Ovary (tissue), 9 donors: ENCODE data around the gene TMCC2. TPM values are rescaled to one million over a fixed set of nuclear protein-coding genes. Genes with fewer than 3 reads are reported as not detected.

Source experiments
- DNase-seq, 5 donors: peaks; one replicate each; pipeline ENCODE4 v3.0.0-alpha.2; 2019 to 2020
- H3K27ac ChIP-seq, 2 donors: fragments of 200-600 bp; one replicate each; pipeline versions ENCODE4 v1.5.1 to v1.8.0; 2019 to 2022
- H3K27me3 ChIP-seq: fragments of 200-600 bp; one replicate; pipeline ENCODE4 v1.8.0; 2022
- H3K36me3 ChIP-seq: fragments of 200-600 bp; sonication (generic); one replicate; pipeline ENCODE4 v1.5.1; 2019
- H3K4me1 ChIP-seq: one replicate; pipeline ENCODE4 v1.8.1; 2013; ENCODE audit warnings: mild to moderate bottlenecking, moderate library complexity; ENCODE audit not compliant: insufficient read depth
- H3K4me3 ChIP-seq: fragments of 200-600 bp; sonication (generic); one replicate; pipeline ENCODE4 v1.5.1; 2017
- H3K9me3 ChIP-seq, 2 donors: fragments of 200-600 bp in 1 of 2; sonication (generic) in 1 of 2; one replicate each; pipeline versions ENCODE4 v1.5.1 to v1.8.1; 2013 to 2019; ENCODE audit warnings: mild to moderate bottlenecking in 1 of 2, moderate library complexity in 1 of 2
- EP300 ChIP-seq: sonication (generic); formaldehyde crosslinking; IDR thresholded peaks from one replicate; pipeline ENCODE4 v1.6.1; 2017; ENCODE audit warnings: antibody characterized with exemption
- POLR2A ChIP-seq: fragments of 450-650 bp; IDR thresholded peaks from one replicate; pipeline ENCODE4 v1.6.1; 2017; ENCODE audit warnings: antibody characterized with exemption, mild to moderate bottlenecking, moderate library complexity
- WGBS, 3 donors: extraction: QIAGEN DNeasy Blood & Tissue Kit in 1 of 3; methylation state at CpG; one replicate each; pipeline versions ENCODE4 v1.1.5 to v1.1.7; 2013 to 2017; 5-methylcytosine and 5-hydroxymethylcytosine counted together
- intact Hi-C, 4 donors: fragments of 100-400 bp; cut with DNase I; formaldehyde crosslinking; loops; one replicate each; pipeline versions ENCODE4 v1.11.0 to v1.15.1; 2022 to 2023
- polyA plus RNA-seq, 2 donors: library from polyadenylated mRNA; stranded (reverse); fragments of 200-250 nt in 1 of 2; fragments of 350-450 nt in 1 of 2; fragmentation: Illumina TruSeq in 1 of 2; extraction: RNeasy Lipid Tissue Mini Kit (QIAGEN cat#74804) in 1 of 2; gene quantifications; one replicate each; pipeline ENCODE4 v1.2.3, GENCODE V29; 2013 to 2014
- total RNA-seq, 7 donors: library from RNA; depleted of rRNA in 2 of 7; stranded (reverse); fragments of >200 nt in 2 of 7; fragmentation: NEBNext Ultra II Directional in 3 of 7; extraction: Animal tissue kit (Norgen Biotek cat#: 25700) in 3 of 7; gene quantifications; one replicate each; pipeline versions ENCODE4 v1.1.0 to v1.2.4, GENCODE V29; 2016 to 2023
- TF ChIP-seq, protein P1 (sequence below), 3 donors: fragments of 450-650 bp in 2 of 3; fragments of 200-600 bp in 1 of 3; IDR thresholded peaks; one replicate each; pipeline versions ENCODE4 v1.5.1 to v1.8.0; 2016 to 2022; ENCODE audit warnings: antibody characterized with exemption in 3 of 3, mild to moderate bottlenecking in 1 of 3
- donor health status: DM: no; HTN: no; CAD: no; lungs with moderate emphysema.
- donor health status: DM: no; HTN: no; CAD: no.
- donor health status: Bipolar disorder and iron deficiency.
- donor health status: DM: yes; HTN: yes; CAD: no.
- donor health status: DM: no; HTN: no; CAD: no.
- donor health status: DM: yes; HTN: yes; CAD: no.

Gene TMCC2
- total and polyA plus RNA-seq, 9 donors = 2.3 to 11.0 (median 7.8) TPM

DNA sequence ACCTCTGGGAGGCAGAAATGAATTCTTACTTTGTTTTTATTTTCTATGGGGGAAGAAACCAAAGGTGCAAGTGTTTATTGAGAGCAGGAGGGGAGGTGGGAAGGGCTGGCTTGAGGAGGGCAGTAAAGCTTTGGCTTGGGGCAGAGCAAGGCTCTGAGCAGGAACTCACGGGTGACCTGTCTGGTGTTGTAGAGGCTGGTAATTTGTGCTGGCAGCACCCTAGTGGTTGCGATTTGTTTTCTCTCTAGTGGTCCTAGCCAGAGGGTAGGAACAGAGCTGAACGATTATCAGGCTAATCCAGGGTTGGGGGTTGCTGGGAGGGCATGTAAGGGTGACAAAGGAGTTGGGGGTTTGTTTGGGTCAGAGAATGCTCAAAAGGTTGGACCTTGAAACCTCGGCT is 16.6 kb downstream of the TMCC2 start:
- Histone ChIP-seq H3K36me3 (no peaks in the 10 kb centered on the region), H3K27me3 (no peaks in the 10 kb centered on the region), H3K9me3 (no peaks in the 10 kb centered on the region), H3K4me1 (peaks cover 35% of the 10 kb centered on the region), H3K27ac (no peak overlapping the region), H3K4me3 (no peak overlapping the region)
- peak in 2 of 5 donors; percentile 4 to 9 for DNase-seq
- intact Hi-C loops = no loop called here
- 86 to 90% (median 89%) methylated on average over 4 of the region's 4 CpGs for WGBS, 3 donors
- TF ChIP-seq, protein P1, sequence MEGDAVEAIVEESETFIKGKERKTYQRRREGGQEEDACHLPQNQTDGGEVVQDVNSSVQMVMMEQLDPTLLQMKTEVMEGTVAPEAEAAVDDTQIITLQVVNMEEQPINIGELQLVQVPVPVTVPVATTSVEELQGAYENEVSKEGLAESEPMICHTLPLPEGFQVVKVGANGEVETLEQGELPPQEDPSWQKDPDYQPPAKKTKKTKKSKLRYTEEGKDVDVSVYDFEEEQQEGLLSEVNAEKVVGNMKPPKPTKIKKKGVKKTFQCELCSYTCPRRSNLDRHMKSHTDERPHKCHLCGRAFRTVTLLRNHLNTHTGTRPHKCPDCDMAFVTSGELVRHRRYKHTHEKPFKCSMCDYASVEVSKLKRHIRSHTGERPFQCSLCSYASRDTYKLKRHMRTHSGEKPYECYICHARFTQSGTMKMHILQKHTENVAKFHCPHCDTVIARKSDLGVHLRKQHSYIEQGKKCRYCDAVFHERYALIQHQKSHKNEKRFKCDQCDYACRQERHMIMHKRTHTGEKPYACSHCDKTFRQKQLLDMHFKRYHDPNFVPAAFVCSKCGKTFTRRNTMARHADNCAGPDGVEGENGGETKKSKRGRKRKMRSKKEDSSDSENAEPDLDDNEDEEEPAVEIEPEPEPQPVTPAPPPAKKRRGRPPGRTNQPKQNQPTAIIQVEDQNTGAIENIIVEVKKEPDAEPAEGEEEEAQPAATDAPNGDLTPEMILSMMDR (IDR thresholded peaks at IDR 0.05) = no peak
- no peak for TF ChIP-seq POLR2A

DNA sequence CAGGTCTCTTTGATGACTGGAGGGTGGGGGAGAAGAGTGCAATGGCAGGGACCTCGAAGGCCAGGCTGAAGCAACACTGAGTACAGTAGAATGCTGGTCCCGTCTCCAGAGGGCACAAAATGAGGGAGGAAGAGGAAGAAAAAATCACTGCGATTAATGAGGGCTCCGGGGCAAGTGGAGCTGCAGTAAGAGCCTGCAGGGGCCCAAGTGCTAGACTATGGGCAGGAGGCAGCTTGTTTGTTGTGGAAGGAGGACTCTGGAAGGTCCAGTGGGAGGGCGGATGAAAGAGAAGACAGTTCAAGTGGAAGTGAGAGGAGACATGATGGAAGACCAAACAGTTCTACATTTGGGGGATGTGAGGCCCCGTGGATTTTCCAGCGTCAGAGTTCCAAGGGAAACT is 17.4 kb downstream of the TMCC2 start:
- no peak overlapping the region for H3K4me3 ChIP-seq
- no peak overlapping the region for H3K27ac ChIP-seq
- intact Hi-C loops = no loop called here
- H3K9me3 ChIP-seq = no peaks in the 10 kb centered on the region
- H3K36me3 ChIP-seq = no peaks in the 10 kb centered on the region
- no peaks in the 10 kb centered on the region for H3K27me3 ChIP-seq
- peaks cover 41% of the 10 kb centered on the region for H3K4me1 ChIP-seq
- TF ChIP-seq POLR2A (no peak), EP300 (no peak)
- TF ChIP-seq, protein P1 (IDR thresholded peaks at IDR 0.05) = no peak
- WGBS, 3 donors = 91 to 95% (median 94%) methylated on average over 7 of the region's 7 CpGs
- DNase-seq = peak in 2 of 5 donors; percentile 12 to 24

GRCh38 chr1:205246351-205247119 is 18.8 kb downstream of the TMCC2 start:
- Histone ChIP-seq H3K27me3 (no peaks in the 10 kb centered on the region), H3K27ac (peak overlapping the region; percentile 30 to 68), H3K9me3 (no peaks in the 10 kb centered on the region), H3K4me1 (peaks cover 48% of the 10 kb centered on the region), H3K36me3 (no peaks in the 10 kb centered on the region), H3K4me3 (no peak overlapping the region)
- TF ChIP-seq POLR2A (no peak), EP300 (no peak)
- TF ChIP-seq, protein P1 (IDR thresholded peaks at IDR 0.05) = no peak
- 59 to 71% (median 68%) methylated on average over 10 of the region's 10 CpGs for WGBS, 3 donors
- intact Hi-C loops = no loop called here
- DNase-seq = peak in 2 of 5 donors; percentile 6 to 21

DNA sequence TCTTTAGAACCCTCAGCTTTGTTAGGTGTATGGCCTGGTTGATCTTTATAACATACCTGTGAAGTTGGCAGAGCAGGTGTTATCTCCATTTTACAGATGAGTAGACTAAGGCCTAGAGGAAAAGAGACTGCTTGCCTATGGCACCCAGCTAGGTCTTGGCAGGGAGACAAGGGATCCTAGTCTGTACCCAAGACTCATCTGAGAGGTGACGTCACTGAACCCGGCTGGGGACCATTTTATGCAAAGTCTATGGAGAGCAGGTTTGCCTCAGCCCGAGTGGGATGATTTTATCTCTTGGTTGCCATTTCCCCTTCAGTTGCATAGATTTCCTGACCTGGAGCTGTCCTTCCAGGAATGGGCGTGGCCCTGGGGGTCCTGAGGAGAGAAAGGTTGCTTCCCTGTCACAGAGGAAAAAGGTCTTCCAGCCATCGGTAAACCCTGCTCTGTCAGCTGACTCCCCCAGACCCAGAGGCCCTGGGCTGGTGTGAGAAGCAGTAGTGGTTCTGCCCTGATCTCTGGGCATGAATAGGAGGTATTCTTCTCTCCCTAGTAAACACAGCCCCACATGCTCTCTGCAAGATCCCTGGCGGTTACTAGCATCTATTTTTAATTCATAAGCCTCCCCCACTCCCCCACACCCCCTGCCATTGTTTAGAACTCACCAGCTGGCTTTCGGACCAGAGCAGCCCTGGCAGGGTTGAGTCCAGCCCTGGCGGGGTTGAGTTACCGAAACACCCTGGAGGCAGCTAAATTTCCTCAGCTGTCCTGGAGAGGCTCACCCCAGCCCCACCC is 19.6 kb downstream of the TMCC2 start:
- H3K4me3 ChIP-seq = no peak overlapping the region
- peaks cover 50% of the 10 kb centered on the region for H3K4me1 ChIP-seq
- peak; percentile 65 to 79 (median 69) for DNase-seq
- H3K27me3 ChIP-seq = no peaks in the 10 kb centered on the region
- intact Hi-C loops = no loop called here
- TF ChIP-seq POLR2A (no peak), EP300 (no peak)
- TF ChIP-seq, protein P1 (IDR thresholded peaks at IDR 0.05) = no peak
- no peaks in the 10 kb centered on the region for H3K9me3 ChIP-seq
- 25 to 30% (median 26%) methylated on average over 9 of the region's 9 CpGs for WGBS, 3 donors
- H3K27ac ChIP-seq = peak overlapping the region; percentile 0 to 68
- no peaks in the 10 kb centered on the region for H3K36me3 ChIP-seq
